ENCODE measurements around the gene HTT.

Gene HTT

GRCh38 chr4:3215256-3215655 is 140.8 kb downstream of the HTT start:
- DNase-seq: no peak

- DNase-seq: no peak
Measured at GRCh38 chr4:3215733-3216132, 141.3 kb downstream of the HTT start.

- DNase-seq: no peak
Measured at GRCh38 chr4:3217266-3217665, 142.8 kb downstream of the HTT start.

GRCh38 chr4:3217771-3218170 is 143.3 kb downstream of the HTT start:
- DNase-seq: no peak

- no peak for DNase-seq
Measured at GRCh38 chr4:3218824-3219760, 144.6 kb downstream of the HTT start.

GRCh38 chr4:3219761-3220475 is 145.4 kb downstream of the HTT start:
- peak in 9 of 56 donors; percentile 10 to 48 (median 26) for DNase-seq

- DNase-seq: no peak
Measured at GRCh38 chr4:3220476-3221183, 146.1 kb downstream of the HTT start.

GRCh38 chr4:3221184-3221494 is 146.7 kb downstream of the HTT start:
- DNase-seq: no peak

- DNase-seq: no peak
Measured at GRCh38 chr4:3221996-3222395, 147.5 kb downstream of the HTT start.

- DNase-seq: no peak
Measured at GRCh38 chr4:3223346-3223745, 148.9 kb downstream of the HTT start.

GRCh38 chr4:3223956-3224748 is 149.7 kb downstream of the HTT start:
- DNase-seq: no peak

- DNase-seq: no peak
Measured at GRCh38 chr4:3225071-3225850, 150.8 kb downstream of the HTT start.

GRCh38 chr4:3225936-3226335 is 151.5 kb downstream of the HTT start:
- DNase-seq: no peak

GRCh38 chr4:3226467-3226866 is 152.0 kb downstream of the HTT start:
- DNase-seq: peak in 7 of 56 donors; percentile 13 to 40 (median 16)

- DNase-seq: no peak
Measured at GRCh38 chr4:3226944-3227343, 152.5 kb downstream of the HTT start.

GRCh38 chr4:3227878-3228675 is 153.6 kb downstream of the HTT start:
- no peak for DNase-seq

- no peak for DNase-seq
Measured at GRCh38 chr4:3228881-3229280, 154.4 kb downstream of the HTT start.

- no peak for DNase-seq
Measured at GRCh38 chr4:3229328-3229727, 154.8 kb downstream of the HTT start.

GRCh38 chr4:3229964-3230363 is 155.5 kb downstream of the HTT start:
- DNase-seq: no peak

- DNase-seq: no peak
Measured at GRCh38 chr4:3231471-3231870, 157.0 kb downstream of the HTT start.

All from nucleus accumbens (tissue), 56 donors.